ENCODE data around the gene SUV39H2.

- TF ChIP-seq CTCF (optimal IDR thresholded peaks at IDR 0.05 in 1 of 3, IDR thresholded peaks at IDR 0.05 in 1 of 3, conservative IDR thresholded peaks at IDR 0.05 in 1 of 3; ENCODE audit: extremely low read depth in 1 of 3, insufficient read depth in 2 of 3, low read length in 3 of 3) (no peak), EZH2 (IDR thresholded peaks at IDR 0.05; ENCODE audit: low read length) (no peak)
Measured at GRCh38 chr10:14909101-14909500, 30.4 kb downstream of the SUV39H2 start.
